ENCODE data around the gene PCDHB3. TPM values are rescaled to one million over a fixed set of nuclear protein-coding genes. Genes with fewer than 3 reads are reported as not detected.

The PCDHB3 gene
- total and polyA plus RNA-seq, 2 of the 4 experiments (the other 2 are of a cell fraction): 0.12 to 0.18 TPM

- DNase-seq (no peak), ATAC-seq (ENCODE audit: low read depth) (no peak)
- Histone ChIP-seq H2BK120ac (ENCODE audit: low read depth, low read length) (no peak overlapping the region), H2BK15ac (ENCODE audit: low read depth, low read length) (no peak overlapping the region), H3K56ac (ENCODE audit: extremely low read depth, insufficient read depth, low read length) (no peak overlapping the region), H2BK5ac (ENCODE audit: low read depth, low read length, poor library complexity, severe bottlenecking) (no peak overlapping the region), H3K79me1 (ENCODE audit: low read depth in 1 of 2, low read length in 2 of 2) (no peaks in the 10 kb centered on the region), H3K9me3 (ENCODE audit: control insufficient read depth, insufficient read depth, low read length) (no peaks in the 10 kb centered on the region), H2AFZ (replicated peaks; ENCODE audit: low read length, poor library complexity) (no peak overlapping the region), H3K4me2 (ENCODE audit: low read depth, low read length) (no peak overlapping the region), H4K91ac (ENCODE audit: insufficient read depth, low read depth, low read length) (no peak overlapping the region), H3K27ac (ENCODE audit: insufficient read depth, low read length) (no peak overlapping the region), H2BK20ac (ENCODE audit: low read depth, low read length) (no peak overlapping the region), H3K14ac (replicated peaks; ENCODE audit: low read depth, low read length) (no peak overlapping the region), H2AK5ac (ENCODE audit: low read depth, low read length) (no peak overlapping the region), H3K9me1 (ENCODE audit: insufficient read depth, low read length) (no peaks in the 10 kb centered on the region), H4K20me1 (ENCODE audit: insufficient read depth, low read length) (no peaks in the 10 kb centered on the region), H4K8ac (ENCODE audit: low read depth in 2 of 2, low read length in 2 of 2) (no peak overlapping the region), H3K18ac (ENCODE audit: low read depth, low read length) (no peak overlapping the region), H3K36me3 (ENCODE audit: control insufficient read depth, insufficient read depth, low read length) (no peaks in the 10 kb centered on the region), H3K4me3 (ENCODE audit: insufficient read depth, low read depth, low read length) (no peak overlapping the region), H3K27me3 (ENCODE audit: control insufficient read depth, insufficient read depth, low read length) (no peaks in the 10 kb centered on the region), H3K9ac (ENCODE audit: low read depth, low read length) (no peak overlapping the region), H4K5ac (ENCODE audit: low read depth, low read length) (no peak overlapping the region), H3K4ac (ENCODE audit: low read depth, low read length) (no peak overlapping the region), H3K23ac (ENCODE audit: low read depth, low read length) (no peak overlapping the region), H3K4me1 (ENCODE audit: control insufficient read depth, insufficient read depth, low read length) (no peaks in the 10 kb centered on the region), H2AK9ac (replicated peaks; ENCODE audit: low read depth, low read length, poor library complexity) (no peak overlapping the region)
- CTCF ChIA-PET: no interaction called here
- intact Hi-C loops (cut with micrococcal nuclease): no loop called here
- no peak for TF ChIP-seq FOS (IDR thresholded peaks at IDR 0.05; ENCODE audit: low read depth, low read length)
- no peak for TF ChIP-seq NFE2L2 (IDR thresholded peaks at IDR 0.05; ENCODE audit: low read depth, low read length)
- no peak for TF ChIP-seq USF2 (IDR thresholded peaks at IDR 0.05; ENCODE audit: low read depth, low read length)
- TF ChIP-seq RAD21 (IDR thresholded peaks at IDR 0.05; ENCODE audit: low read length): no peak
- TF ChIP-seq MAFK (IDR thresholded peaks at IDR 0.05; ENCODE audit: low read depth, low read length): no peak
- TF ChIP-seq CTCF (conservative IDR thresholded peaks at IDR 0.05; ENCODE audit: low read depth, low read length): no peak
- no peak for TF ChIP-seq CHD1 (IDR thresholded peaks at IDR 0.05; ENCODE audit: low read depth, low read length)
- in situ Hi-C loops (cut with MboI; ENCODE audit: low sequenced_read_pairs): no loop called here
- BruUV-seq (replicated peaks): no TSS peak
- dilution Hi-C loops (cut with HindIII; ENCODE audit: low sequenced_read_pairs, unreplicated experiment): no loop called here
- POLR2A ChIA-PET (ENCODE audit: unreplicated experiment): no interaction called here
Observed at GRCh38 chr5:141082228-141082627, 18.0 kb upstream of the PCDHB3 start.
